IMR-90 (cell line): ENCODE results near the gene COPS4. TPM values are rescaled to one million over a fixed set of nuclear protein-coding genes. Genes with fewer than 3 reads are reported as not detected.

Experiments
- ATAC-seq: fragments of 200-7000 bp; cut with Tn5 transposase; 2 replicates; pipeline ENCODE4 v1.9.1; 2020; ENCODE audit warnings: low read depth, mild to moderate bottlenecking, moderate library complexity
- BruUV-seq: library from RNA; stranded (reverse); fragments of 400-500 nt; replicated peaks from 2 replicates; lab custom pipeline; 2021; lab: Mats Ljungman, UMichigan
- CTCF ChIA-PET: fragments of 300-600 bp; formaldehyde crosslinking; extraction: SDS; loops from one replicate; lab custom pipeline; 2021; ENCODE audit warnings: antibody characterized with exemption; lab: Yijun Ruan, JAX
- POLR2A ChIA-PET: fragments of 300-600 bp; sonication (Branson Sonifier 250); formaldehyde crosslinking; loops from one replicate; lab custom pipeline; 2022; ENCODE audit warnings: antibody characterized with exemption; ENCODE audit not compliant: unreplicated experiment; lab: Charles Lee
- DNase-seq: peaks from one replicate; pipeline ENCODE4 v3.0.0; 2013
- H2AFZ ChIP-seq: replicated peaks from 2 replicates; pipeline ENCODE3; 2013; ENCODE audit warnings: low read length, mild to moderate bottlenecking; ENCODE audit not compliant: poor library complexity
- H2AK5ac ChIP-seq: 2 replicates; pipeline ENCODE4 v1.6.1; 2013; ENCODE audit warnings: low read depth, low read length, inconsistent platforms
- H2AK9ac ChIP-seq: replicated peaks from 2 replicates; pipeline ENCODE3; 2013; ENCODE audit warnings: mild to moderate bottlenecking, low read depth, low read length, moderate library complexity; ENCODE audit not compliant: poor library complexity
- H2BK120ac ChIP-seq: 2 replicates; pipeline ENCODE4 v1.6.1; 2013; ENCODE audit warnings: low read depth, low read length, inconsistent platforms
- H2BK15ac ChIP-seq: 3 replicates; pipeline ENCODE4 v1.6.1; 2013; ENCODE audit warnings: low read depth, low read length, inconsistent platforms
- H2BK20ac ChIP-seq: 2 replicates; pipeline ENCODE4 v1.6.1; 2013; ENCODE audit warnings: low read depth, mild to moderate bottlenecking, inconsistent platforms, low read length, moderate library complexity
- H2BK5ac ChIP-seq: 2 replicates; pipeline ENCODE4 v1.6.1; 2013; ENCODE audit warnings: mild to moderate bottlenecking, low read depth, low read length, inconsistent platforms; ENCODE audit not compliant: poor library complexity, severe bottlenecking
- H3K14ac ChIP-seq: replicated peaks from 2 replicates; pipeline ENCODE4 v1.6.1; 2013; ENCODE audit warnings: low read depth, low read length, inconsistent platforms
- H3K18ac ChIP-seq: 2 replicates; pipeline ENCODE4 v1.6.1; 2013; ENCODE audit warnings: low read depth, low read length, control low read depth
- H3K23ac ChIP-seq: 2 replicates; pipeline ENCODE4 v1.6.1; 2013; ENCODE audit warnings: low read depth, low read length, inconsistent platforms
- H3K27ac ChIP-seq: 2 replicates; pipeline ENCODE4 v1.5.1; 2013; ENCODE audit warnings: mild to moderate bottlenecking, control low read depth, low read length; ENCODE audit not compliant: insufficient read depth
- H3K27me3 ChIP-seq: 2 replicates; pipeline ENCODE4 v1.6.1; 2013; ENCODE audit warnings: low read length; ENCODE audit not compliant: control insufficient read depth, insufficient read depth
- H3K36me3 ChIP-seq: 2 replicates; pipeline ENCODE4 v1.6.1; 2013; ENCODE audit warnings: low read length, mixed read lengths; ENCODE audit not compliant: control insufficient read depth, insufficient read depth
- H3K4ac ChIP-seq: 2 replicates; pipeline ENCODE4 v1.6.1; 2013; ENCODE audit warnings: low read depth, low read length, inconsistent platforms
- H3K4me1 ChIP-seq: 2 replicates; pipeline ENCODE4 v1.6.1; 2013; ENCODE audit warnings: low read length, mixed read lengths; ENCODE audit not compliant: control insufficient read depth, insufficient read depth
- H3K4me2 ChIP-seq: 2 replicates; pipeline ENCODE4 v1.6.1; 2013; ENCODE audit warnings: low read depth, mild to moderate bottlenecking, control low read depth, low read length, moderate library complexity
- H3K4me3 ChIP-seq: 2 replicates; pipeline ENCODE4 v1.5.1; 2013; ENCODE audit warnings: low read depth, mild to moderate bottlenecking, control low read depth, low read length, moderate library complexity; ENCODE audit not compliant: insufficient read depth
- H3K56ac ChIP-seq: 2 replicates; pipeline ENCODE4 v1.6.1; 2013; ENCODE audit warnings: low read length, inconsistent platforms; ENCODE audit not compliant: insufficient read depth; ENCODE audit errors: extremely low read depth
- H3K79me1 ChIP-seq, 2 experiments: 2 replicates each; pipeline ENCODE4 v1.6.1; 2013; ENCODE audit warnings: low read length in 2 of 2, inconsistent platforms in 1 of 2, low read depth in 1 of 2
- H3K9ac ChIP-seq: 2 replicates; pipeline ENCODE4 v1.6.1; 2013; ENCODE audit warnings: low read depth, low read length, control low read depth
- H3K9me1 ChIP-seq: 2 replicates; pipeline ENCODE4 v1.6.1; 2013; ENCODE audit warnings: low read length, inconsistent platforms; ENCODE audit not compliant: insufficient read depth
- H3K9me3 ChIP-seq: 2 replicates; pipeline ENCODE4 v1.6.1; 2013; ENCODE audit warnings: low read length; ENCODE audit not compliant: control insufficient read depth, insufficient read depth
- H4K20me1 ChIP-seq: 2 replicates; pipeline ENCODE4 v1.6.1; 2013; ENCODE audit warnings: low read length, inconsistent platforms; ENCODE audit not compliant: insufficient read depth
- H4K5ac ChIP-seq: 2 replicates; pipeline ENCODE4 v1.6.1; 2013; ENCODE audit warnings: mild to moderate bottlenecking, low read depth, low read length, control low read depth
- H4K8ac ChIP-seq, 2 experiments: 2 replicates each; pipeline ENCODE4 v1.6.1; 2013; ENCODE audit warnings: low read depth in 2 of 2, low read length in 2 of 2, control low read depth in 1 of 2, inconsistent platforms in 1 of 2
- H4K91ac ChIP-seq: 2 replicates; pipeline ENCODE4 v1.6.1; 2013; ENCODE audit warnings: low read depth, low read length, inconsistent platforms; ENCODE audit not compliant: insufficient read depth
- BHLHE40 ChIP-seq: fragments of 150-350 bp; IDR thresholded peaks from 2 replicates; pipeline ENCODE4 v1.6.1; 2016; ENCODE audit warnings: mild to moderate bottlenecking, low read depth, low read length
- CEBPB ChIP-seq: IDR thresholded peaks from 2 replicates; pipeline ENCODE4 v1.6.1; 2012; ENCODE audit warnings: low read depth, low read length, improper control_type of control experiment
- CHD1 ChIP-seq: IDR thresholded peaks from 2 replicates; pipeline ENCODE4 v1.6.1; 2012; ENCODE audit warnings: low read depth, low read length, improper control_type of control experiment
- FOS ChIP-seq: fragments of 150-350 bp; IDR thresholded peaks from 2 replicates; pipeline ENCODE4 v1.6.1; 2016; ENCODE audit warnings: low read depth, low read length
- MAFK ChIP-seq: IDR thresholded peaks from 2 replicates; pipeline ENCODE4 v1.6.1; 2012; ENCODE audit warnings: low read depth, low read length, improper control_type of control experiment
- MAZ ChIP-seq: IDR thresholded peaks from 2 replicates; pipeline ENCODE4 v1.6.1; 2012; ENCODE audit warnings: low read depth, mild to moderate bottlenecking, low read length, improper control_type of control experiment, moderate library complexity, borderline replicate concordance
- RAD21 ChIP-seq: IDR thresholded peaks from 2 replicates; pipeline ENCODE4 v1.6.1; 2012; ENCODE audit warnings: low read length, improper control_type of control experiment
- RCOR1 ChIP-seq: IDR thresholded peaks from 2 replicates; pipeline ENCODE4 v1.6.1; 2012; ENCODE audit warnings: mild to moderate bottlenecking, low read length, improper control_type of control experiment; ENCODE audit not compliant: insufficient replicate concordance
- RFX5 ChIP-seq: IDR thresholded peaks from 2 replicates; pipeline ENCODE4 v1.8.0; 2012; ENCODE audit warnings: low read depth, mild to moderate bottlenecking, low read length, moderate library complexity
- SMC3 ChIP-seq: fragments of 150-350 bp; IDR thresholded peaks from 2 replicates; pipeline ENCODE4 v1.6.1; 2016; ENCODE audit warnings: low read depth, mild to moderate bottlenecking, antibody characterized with exemption, low read length, moderate library complexity
- dilution Hi-C: fragments of 300-500 bp; cut with HindIII; formaldehyde crosslinking; loops from one replicate; pipeline ENCODE4 v1.14.3; 2018; ENCODE audit warnings: low sequenced_read_pairs; ENCODE audit not compliant: unreplicated experiment
- in situ Hi-C: fragments of 300-500 bp; cut with MboI; formaldehyde crosslinking; loops from 3 replicates; pipeline ENCODE4 v1.14.3; 2019; ENCODE audit warnings: low sequenced_read_pairs, inconsistent platforms, mixed read lengths
- intact Hi-C: fragments of 100-400 bp; cut with micrococcal nuclease; formaldehyde crosslinking; loops from 2 replicates; pipeline ENCODE4 v1.10.0; 2022
- polyA plus RNA-seq, 3 experiments: library from polyadenylated mRNA; depleted of rRNA; stranded (reverse); fragments of >200 nt; gene quantifications; 2 replicates each; pipeline ENCODE4 v1.2.3, GENCODE V29; 2012; ENCODE audit warnings: low replicate concordance in 1 of 3
- total RNA-seq: library from RNA; depleted of rRNA; stranded (reverse); fragments of >200 nt; gene quantifications from 2 replicates; pipeline ENCODE4 v1.2.3, GENCODE V29; 2012
- TF ChIP-seq, protein P1 (sequence below): conservative IDR thresholded peaks from 2 replicates; pipeline ENCODE4 v1.5.1; 2012; ENCODE audit warnings: mild to moderate bottlenecking, low read depth, low read length, improper control_type of control experiment
- TF ChIP-seq, protein P2 (sequence below): fragments of 150-350 bp; IDR thresholded peaks from 2 replicates; pipeline ENCODE4 v1.6.1; 2016; ENCODE audit warnings: low read depth, mild to moderate bottlenecking, low read length, moderate library complexity, borderline replicate concordance
- TF ChIP-seq, protein P3 (sequence below): fragments of 150-350 bp; IDR thresholded peaks from 2 replicates; pipeline ENCODE4 v1.6.1; 2017; ENCODE audit warnings: mild to moderate bottlenecking, antibody characterized with exemption, low read length, low read depth

COPS4 gene
- total and polyA plus RNA-seq, 2 of the 4 experiments (the other 2 are of a cell fraction): 40.1 to 115 TPM

DNA sequence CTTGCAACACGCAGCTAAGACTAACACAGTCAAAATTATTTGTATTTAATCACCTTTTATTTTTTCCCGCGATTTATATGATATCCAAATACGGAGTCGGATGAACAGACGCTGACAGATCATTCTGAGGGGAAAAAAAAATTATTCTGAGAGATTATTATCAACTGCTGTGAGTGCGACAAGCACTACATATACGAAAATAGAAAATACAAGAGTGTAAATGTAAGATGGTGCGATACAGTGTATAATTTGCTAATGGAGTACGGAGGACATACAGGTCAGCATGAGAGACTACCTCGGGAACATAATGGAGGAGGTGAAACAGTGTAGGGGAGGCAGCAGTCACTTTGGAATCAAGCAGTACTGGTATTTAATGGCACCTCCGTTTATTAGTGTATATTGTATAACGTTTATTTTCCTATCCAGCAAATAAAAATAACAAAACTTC is 21.5 kb upstream of the COPS4 start (continued):
- no peak for TF ChIP-seq MAFK
- no peak for TF ChIP-seq MAZ
- no peak for TF ChIP-seq FOS
- TF ChIP-seq, protein P1, sequence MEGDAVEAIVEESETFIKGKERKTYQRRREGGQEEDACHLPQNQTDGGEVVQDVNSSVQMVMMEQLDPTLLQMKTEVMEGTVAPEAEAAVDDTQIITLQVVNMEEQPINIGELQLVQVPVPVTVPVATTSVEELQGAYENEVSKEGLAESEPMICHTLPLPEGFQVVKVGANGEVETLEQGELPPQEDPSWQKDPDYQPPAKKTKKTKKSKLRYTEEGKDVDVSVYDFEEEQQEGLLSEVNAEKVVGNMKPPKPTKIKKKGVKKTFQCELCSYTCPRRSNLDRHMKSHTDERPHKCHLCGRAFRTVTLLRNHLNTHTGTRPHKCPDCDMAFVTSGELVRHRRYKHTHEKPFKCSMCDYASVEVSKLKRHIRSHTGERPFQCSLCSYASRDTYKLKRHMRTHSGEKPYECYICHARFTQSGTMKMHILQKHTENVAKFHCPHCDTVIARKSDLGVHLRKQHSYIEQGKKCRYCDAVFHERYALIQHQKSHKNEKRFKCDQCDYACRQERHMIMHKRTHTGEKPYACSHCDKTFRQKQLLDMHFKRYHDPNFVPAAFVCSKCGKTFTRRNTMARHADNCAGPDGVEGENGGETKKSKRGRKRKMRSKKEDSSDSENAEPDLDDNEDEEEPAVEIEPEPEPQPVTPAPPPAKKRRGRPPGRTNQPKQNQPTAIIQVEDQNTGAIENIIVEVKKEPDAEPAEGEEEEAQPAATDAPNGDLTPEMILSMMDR: no peak

DNA sequence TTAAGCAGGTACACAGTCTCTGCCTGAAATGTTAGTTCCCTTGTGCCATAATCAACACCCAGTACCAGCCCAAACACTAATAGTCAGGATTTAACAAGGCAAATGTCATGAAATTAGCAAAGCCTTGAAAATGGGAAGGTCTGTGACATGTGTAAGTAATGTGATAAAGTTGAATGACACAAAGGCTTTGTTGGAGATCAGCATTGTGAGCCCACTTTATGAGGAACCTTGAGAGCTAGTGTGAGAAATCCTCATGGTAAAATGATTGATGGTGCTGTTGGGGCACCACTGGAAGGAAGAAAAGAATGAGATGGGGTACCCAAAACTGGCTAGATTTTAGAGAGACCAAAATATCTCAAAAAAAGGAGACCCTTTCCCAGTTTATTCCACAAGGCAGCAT is 21.1 kb upstream of the COPS4 start:
- no peak overlapping the region for H2BK5ac ChIP-seq
- no peak overlapping the region for H3K18ac ChIP-seq
- peak overlapping the region; percentile 30; the same call in 1 of the 2 replicates for H3K4ac ChIP-seq
- H3K56ac ChIP-seq: no peak overlapping the region
- POLR2A ChIA-PET: interaction anchor here (1.2 kb wide), 1 partner anchor 21 kb away, joined by 7 read pairs; the partner anchor contains the start of gene COPS4
- no peak for ATAC-seq
- H3K79me1 ChIP-seq: peaks cover 0 to 15% of the 10 kb centered on the region in 2 experiments; a peak in 2 of 4 replicates
- DNase-seq: no peak
- no peaks in the 10 kb centered on the region for H3K36me3 ChIP-seq
- no peaks in the 10 kb centered on the region for H3K9me3 ChIP-seq
- no peak overlapping the region; the same call in 1 of the 2 replicates for H3K14ac ChIP-seq
- H3K4me2 ChIP-seq: no peak overlapping the region
- no peaks in the 10 kb centered on the region; the same call in 1 of the 2 replicates for H3K4me1 ChIP-seq
- intact Hi-C loops (loop anchor here (1.0 to 2.0 kb wide), 3 partner anchors 21 to 552 kb away; partner anchors contain the start of gene COPS4), dilution Hi-C loops (no loop called here), in situ Hi-C loops (no loop called here)
- H2AK5ac ChIP-seq: no peak overlapping the region
- H2BK120ac ChIP-seq: no peak overlapping the region
- CTCF ChIA-PET: interaction anchor here (0.9 kb wide), 2 partner anchors 11 to 14 kb away, joined by 3 to 4 read pairs; no protein-coding TSS in a partner anchor
- no peaks in the 10 kb centered on the region for H3K27me3 ChIP-seq
- no TSS peak for BruUV-seq
- peak overlapping the region; percentile 53 to 65; a peak in 3 of 4 replicates for H4K8ac ChIP-seq
- no peak overlapping the region for H2AK9ac ChIP-seq
- H4K5ac ChIP-seq: peak overlapping the region; percentile 10; the same call in 1 of the 2 replicates
- H3K9me1 ChIP-seq: no peaks in the 10 kb centered on the region
- H2BK20ac ChIP-seq: no peak overlapping the region
- H3K23ac ChIP-seq: no peak overlapping the region
- no peak overlapping the region for H4K91ac ChIP-seq
- H3K9ac ChIP-seq: no peak overlapping the region
- H3K27ac ChIP-seq: no peak overlapping the region
- no peak overlapping the region for H2BK15ac ChIP-seq
- H2AFZ ChIP-seq: no peak overlapping the region
- H4K20me1 ChIP-seq: no peaks in the 10 kb centered on the region
- no peak overlapping the region for H3K4me3 ChIP-seq
- TF ChIP-seq, protein P2, sequence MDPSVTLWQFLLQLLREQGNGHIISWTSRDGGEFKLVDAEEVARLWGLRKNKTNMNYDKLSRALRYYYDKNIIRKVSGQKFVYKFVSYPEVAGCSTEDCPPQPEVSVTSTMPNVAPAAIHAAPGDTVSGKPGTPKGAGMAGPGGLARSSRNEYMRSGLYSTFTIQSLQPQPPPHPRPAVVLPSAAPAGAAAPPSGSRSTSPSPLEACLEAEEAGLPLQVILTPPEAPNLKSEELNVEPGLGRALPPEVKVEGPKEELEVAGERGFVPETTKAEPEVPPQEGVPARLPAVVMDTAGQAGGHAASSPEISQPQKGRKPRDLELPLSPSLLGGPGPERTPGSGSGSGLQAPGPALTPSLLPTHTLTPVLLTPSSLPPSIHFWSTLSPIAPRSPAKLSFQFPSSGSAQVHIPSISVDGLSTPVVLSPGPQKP: no peak
- TF ChIP-seq RAD21 (no peak), SMC3 (no peak), CEBPB (no peak), RFX5 (no peak), FOS (no peak), MAZ (no peak), RCOR1 (no peak), MAFK (no peak), BHLHE40 (no peak), CHD1 (no peak)
- TF ChIP-seq, protein P3, sequence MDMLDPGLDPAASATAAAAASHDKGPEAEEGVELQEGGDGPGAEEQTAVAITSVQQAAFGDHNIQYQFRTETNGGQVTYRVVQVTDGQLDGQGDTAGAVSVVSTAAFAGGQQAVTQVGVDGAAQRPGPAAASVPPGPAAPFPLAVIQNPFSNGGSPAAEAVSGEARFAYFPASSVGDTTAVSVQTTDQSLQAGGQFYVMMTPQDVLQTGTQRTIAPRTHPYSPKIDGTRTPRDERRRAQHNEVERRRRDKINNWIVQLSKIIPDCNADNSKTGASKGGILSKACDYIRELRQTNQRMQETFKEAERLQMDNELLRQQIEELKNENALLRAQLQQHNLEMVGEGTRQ: no peak
